Liver (tissue), 9 donors: ENCODE measurements around the gene TERC. TPM values are rescaled to one million over a fixed set of nuclear protein-coding genes. Genes with fewer than 3 reads are reported as not detected.

Source experiments
- DNase-seq: peaks from one replicate; pipeline ENCODE4 v3.0.0-alpha.2; 2017; ENCODE audit warnings: low spot score
- H3K27ac ChIP-seq, 2 donors: one replicate each; pipeline ENCODE4 v1.7.0; 2013; ENCODE audit warnings: inconsistent platforms in 2 of 2, low read length in 2 of 2, control low read depth in 1 of 2, low read depth in 1 of 2, mild to moderate bottlenecking in 1 of 2
- H3K27me3 ChIP-seq, 4 donors: one replicate each; pipeline versions ENCODE4 v1.6.1 to v1.7.0; 2013; ENCODE audit warnings: low read length in 3 of 4, inconsistent platforms in 1 of 4, mild to moderate bottlenecking in 1 of 4, moderate library complexity in 1 of 4; ENCODE audit not compliant: control insufficient read depth in 4 of 4, insufficient read depth in 4 of 4
- H3K36me3 ChIP-seq, 4 donors: one replicate each; pipeline versions ENCODE4 v1.6.1 to v1.7.0; 2013; ENCODE audit warnings: low read length in 3 of 4, mild to moderate bottlenecking in 3 of 4, low read depth in 1 of 4, moderate library complexity in 1 of 4; ENCODE audit not compliant: control insufficient read depth in 4 of 4, insufficient read depth in 3 of 4
- H3K4me1 ChIP-seq, 4 donors: one replicate each; pipeline versions ENCODE4 v1.6.1 to v1.7.0; 2013; ENCODE audit warnings: low read length in 3 of 4, mild to moderate bottlenecking in 3 of 4, moderate library complexity in 1 of 4; ENCODE audit not compliant: control insufficient read depth in 4 of 4, insufficient read depth in 4 of 4
- H3K4me3 ChIP-seq, 3 donors: one replicate each; pipeline versions ENCODE4 v1.6.1 to v1.7.0; 2013; ENCODE audit warnings: low read length in 3 of 3, control low read depth in 1 of 3, low read depth in 1 of 3, mild to moderate bottlenecking in 1 of 3
- H3K9ac ChIP-seq, 2 donors: one replicate each; pipeline ENCODE4 v1.7.0; 2013; ENCODE audit warnings: low read length in 2 of 2, mild to moderate bottlenecking in 2 of 2, moderate library complexity in 2 of 2, control low read depth in 1 of 2, low read depth in 1 of 2
- H3K9me3 ChIP-seq, 4 donors: one replicate each; pipeline versions ENCODE4 v1.6.1 to v1.7.0; 2013; ENCODE audit warnings: low read length in 3 of 4; ENCODE audit not compliant: control insufficient read depth in 4 of 4
- ATF3 ChIP-seq: IDR thresholded peaks from 2 replicates; pipeline ENCODE4 v1.6.1; 2016; ENCODE audit warnings: antibody characterized with exemption
- GABPA ChIP-seq, 2 donors: IDR thresholded peaks in 1 of 2; conservative IDR thresholded peaks in 1 of 2; 2 replicates each; pipeline ENCODE4 v1.6.1; 2016; ENCODE audit warnings: antibody characterized with exemption in 2 of 2, mild to moderate bottlenecking in 1 of 2, moderate library complexity in 1 of 2
- HNF4A ChIP-seq, 2 donors: conservative IDR thresholded peaks; 2 replicates each; pipeline ENCODE4 v1.6.1; 2016; ENCODE audit warnings: antibody characterized with exemption in 2 of 2, mild to moderate bottlenecking in 2 of 2
- HNF4G ChIP-seq: IDR thresholded peaks from 2 replicates; pipeline ENCODE4 v1.6.1; 2016; ENCODE audit warnings: antibody characterized with exemption
- JUND ChIP-seq, 2 donors: IDR thresholded peaks; 2 replicates each; pipeline ENCODE4 v1.6.1; 2016; ENCODE audit warnings: antibody characterized with exemption in 2 of 2
- MAX ChIP-seq: IDR thresholded peaks from 2 replicates; pipeline ENCODE4 v1.6.1; 2016; ENCODE audit warnings: antibody characterized with exemption
- NR2F2 ChIP-seq: IDR thresholded peaks from 2 replicates; pipeline ENCODE4 v1.6.1; 2016; ENCODE audit warnings: antibody characterized with exemption
- RXRA ChIP-seq, 2 donors: IDR thresholded peaks; 2 replicates each; pipeline ENCODE4 v1.6.1; 2017 to 2018; ENCODE audit warnings: antibody characterized with exemption in 2 of 2, mild to moderate bottlenecking in 1 of 2
- YY1 ChIP-seq: IDR thresholded peaks from 2 replicates; pipeline ENCODE4 v1.6.1; 2016; ENCODE audit warnings: antibody characterized with exemption, mild to moderate bottlenecking
- ZBTB33 ChIP-seq: IDR thresholded peaks from 2 replicates; pipeline ENCODE4 v1.6.1; 2016; ENCODE audit warnings: antibody characterized with exemption
- WGBS: extraction: QIAGEN DNeasy Blood & Tissue Kit; methylation state at CpG from one replicate; pipeline ENCODE4 v1.1.7; 2013; 5-methylcytosine and 5-hydroxymethylcytosine counted together
- polyA plus RNA-seq, 2 donors: library from polyadenylated mRNA; stranded (reverse) in 1 of 2; unstranded in 1 of 2; fragments of 200-250 nt in 1 of 2; fragments of >200 nt in 1 of 2; fragmentation: Nextera tagmentation in 1 of 2; extraction: Ambion mirVana in 1 of 2; gene quantifications; one replicate each; pipeline versions ENCODE4 v1.2.1 to v1.2.3, GENCODE V29; 2013 to 2015
- total RNA-seq, 2 donors: library from RNA; depleted of rRNA; stranded (reverse); fragments of >200 nt; gene quantifications; one replicate each; pipeline ENCODE4 v1.2.3, GENCODE V29; 2014
- donor health status: healthy.
- donor health status: healthy.
- donor health status: healthy.
- donor health status: healthy.
- donor health status: healthy.

The TERC gene
- total and polyA plus RNA-seq, 4 donors = 0.85 to 207 (median 55.1) TPM; not detected in 1

GRCh38 chr3:169812332-169813235 is 47.7 kb upstream of the TERC start, which contains the start of the genes LRRC34 and LRRIQ4:
TSS of gene LRRC34 (minus strand) at chr3:169812904. CDS start at chr3:169812548, 356 bp downstream.
TSS of gene LRRIQ4 (plus strand) at chr3:169812870. CDS start at chr3:169821922, 9,052 bp downstream.
- Histone ChIP-seq H3K4me1 (peaks cover 4 to 23% (median 17%) of the 10 kb centered on the region in 4 donors), H3K36me3 (no peaks in the 10 kb centered on the region), H3K4me3 (peak within 1 kb of the TSS; percentile 40 to 55 (median 50)), H3K27ac (peak within 1 kb of the TSS in 1 of 2 donors; percentile 50), H3K9me3 (peaks cover 0 to 9% (median 0%) of the 10 kb centered on the region in 4 donors), H3K27me3 (no peaks in the 10 kb centered on the region), H3K9ac (no peak within 1 kb of the TSS)
- DNase-seq = peak; percentile 67
- TF ChIP-seq GABPA (IDR thresholded peaks at IDR 0.05 in 1 of 2, conservative IDR thresholded peaks at IDR 0.05 in 1 of 2) = no peak
- WGBS = 6% methylated on average over 56 of the region's 56 CpGs

- Histone ChIP-seq H3K9me3 (peaks cover 0 to 9% (median 0%) of the 10 kb centered on the region in 4 donors), H3K27ac (peak overlapping the region in 1 of 2 donors; percentile 50), H3K4me1 (peaks cover 4 to 23% (median 17%) of the 10 kb centered on the region in 4 donors), H3K36me3 (no peaks in the 10 kb centered on the region), H3K9ac (no peak overlapping the region), H3K4me3 (peak overlapping the region in 2 of 3 donors; percentile 40 to 55), H3K27me3 (no peaks in the 10 kb centered on the region)
- TF ChIP-seq ZBTB33 (no peak), YY1 (peak; percentile 18), HNF4G (no peak)
- WGBS = 12% methylated on average over 29 of the region's 29 CpGs
- peak; percentile 38 for DNase-seq
These were observed 46.9 kb upstream of the TERC start for GRCh38 chr3:169811631-169812331.

GRCh38 chr3:169809230-169809795 is 44.5 kb upstream of the TERC start:
- H3K9me3 ChIP-seq = no peaks in the 10 kb centered on the region
- H3K9ac ChIP-seq = no peak overlapping the region
- 74% methylated on average over 2 of the region's 2 CpGs for WGBS
- no peak for DNase-seq
- peaks cover 4 to 23% (median 17%) of the 10 kb centered on the region in 4 donors for H3K4me1 ChIP-seq
- no peaks in the 10 kb centered on the region for H3K36me3 ChIP-seq
- no peak overlapping the region for H3K4me3 ChIP-seq
- H3K27me3 ChIP-seq = no peaks in the 10 kb centered on the region
- TF ChIP-seq HNF4G (no peak), MAX (no peak), HNF4A (conservative IDR thresholded peaks at IDR 0.05) (no peak), RXRA (IDR thresholded peaks at IDR 0.05) (no peak), ATF3 (no peak), ZBTB33 (no peak), NR2F2 (no peak), JUND (IDR thresholded peaks at IDR 0.05) (no peak)
- no peak overlapping the region for H3K27ac ChIP-seq
